SK-N-SH (cell line): Measurements from ENCODE around the gene TANGO6.

Source experiments
- CHD2 ChIP-seq: fragments of 150-350 bp; IDR thresholded peaks from 2 replicates; pipeline ENCODE4 v1.6.1; 2018; ENCODE audit warnings: low read length; ENCODE audit not compliant: partially characterized antibody
- EZH2phosphoT487 ChIP-seq: fragments of 200-600 bp; sonication (generic); IDR thresholded peaks from 2 replicates; pipeline ENCODE4 v1.6.1; 2017; ENCODE audit warnings: low read depth, mixed run types, mild to moderate bottlenecking, antibody characterized with exemption, moderate library complexity, borderline replicate concordance
- JUND ChIP-seq: IDR thresholded peaks from 2 replicates; pipeline ENCODE4 v1.4.0; 2012
- MEF2A ChIP-seq: IDR thresholded peaks from 2 replicates; pipeline ENCODE4 v1.4.0; 2012; ENCODE audit warnings: low read depth, borderline replicate concordance
- NRF1 ChIP-seq: IDR thresholded peaks from 2 replicates; pipeline ENCODE4 v1.6.1; 2012; ENCODE audit warnings: low read depth, mild to moderate bottlenecking, low read length
- POLR2AphosphoS5 ChIP-seq: IDR thresholded peaks from 2 replicates; pipeline ENCODE4 v1.6.1; 2012; ENCODE audit warnings: low read depth, low read length
- RCOR1 ChIP-seq: fragments of 150-350 bp; IDR thresholded peaks from 2 replicates; pipeline ENCODE4 v1.6.1; 2017; ENCODE audit warnings: antibody characterized with exemption, low read length
- RXRA ChIP-seq: IDR thresholded peaks from 2 replicates; pipeline ENCODE4 v1.4.0; 2012; ENCODE audit warnings: low read depth, mild to moderate bottlenecking, borderline replicate concordance
- TEAD4 ChIP-seq: IDR thresholded peaks from 2 replicates; pipeline ENCODE4 v1.4.0; 2012; ENCODE audit warnings: mild to moderate bottlenecking, borderline replicate concordance; ENCODE audit not compliant: insufficient read depth
- YY1 ChIP-seq: IDR thresholded peaks from 2 replicates; pipeline ENCODE4 v1.4.0; 2012; ENCODE audit warnings: low read depth, mild to moderate bottlenecking
- TF ChIP-seq, protein P1 (sequence below): fragments of 200-600 bp; sonication (generic); IDR thresholded peaks from 2 replicates; pipeline ENCODE4 v1.6.1; 2017; ENCODE audit warnings: antibody characterized with exemption, mild to moderate bottlenecking, moderate library complexity
- TF ChIP-seq, protein P2 (sequence below): IDR thresholded peaks from 2 replicates; pipeline ENCODE4 v1.6.1; 2012; ENCODE audit warnings: mild to moderate bottlenecking, low read depth, low read length, moderate library complexity

DNA sequence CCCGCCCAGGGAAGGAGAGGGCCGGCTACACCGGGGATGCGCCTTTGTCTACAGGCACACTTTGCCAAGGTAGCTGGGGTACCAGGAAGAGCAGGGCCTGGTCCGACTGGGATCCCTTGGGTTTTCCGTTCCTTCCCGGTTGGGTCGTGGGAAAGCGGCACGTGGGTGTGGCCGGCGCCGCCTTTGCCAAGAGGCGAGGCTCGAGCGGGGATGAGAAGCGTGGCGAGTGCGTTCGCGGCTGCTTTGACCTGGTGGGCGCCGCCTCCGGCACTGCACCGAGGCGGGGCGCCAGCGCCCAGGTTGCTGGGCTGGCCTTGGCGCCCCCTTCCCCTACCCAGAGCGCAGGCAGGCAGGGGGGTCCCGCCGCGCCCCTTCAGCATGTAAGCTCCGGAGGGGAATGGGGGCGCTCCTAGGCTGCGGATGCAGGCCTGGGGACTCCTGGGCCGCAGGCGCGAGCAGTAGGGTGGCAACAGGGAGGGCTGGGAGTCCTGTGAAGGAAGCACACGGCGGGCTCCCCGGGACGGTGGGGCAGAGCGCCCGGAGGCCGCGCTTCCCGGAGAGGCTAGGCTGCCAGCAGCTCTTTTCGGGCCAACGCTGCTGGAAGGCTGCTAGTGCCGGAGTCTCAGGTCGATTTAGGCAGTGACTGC is 264.1 kb downstream of the TANGO6 start:
- TF ChIP-seq YY1 = no peak
- no peak for TF ChIP-seq EZH2phosphoT487
- TF ChIP-seq JUND = no peak
- TF ChIP-seq POLR2AphosphoS5 = no peak
- TF ChIP-seq, protein P1, sequence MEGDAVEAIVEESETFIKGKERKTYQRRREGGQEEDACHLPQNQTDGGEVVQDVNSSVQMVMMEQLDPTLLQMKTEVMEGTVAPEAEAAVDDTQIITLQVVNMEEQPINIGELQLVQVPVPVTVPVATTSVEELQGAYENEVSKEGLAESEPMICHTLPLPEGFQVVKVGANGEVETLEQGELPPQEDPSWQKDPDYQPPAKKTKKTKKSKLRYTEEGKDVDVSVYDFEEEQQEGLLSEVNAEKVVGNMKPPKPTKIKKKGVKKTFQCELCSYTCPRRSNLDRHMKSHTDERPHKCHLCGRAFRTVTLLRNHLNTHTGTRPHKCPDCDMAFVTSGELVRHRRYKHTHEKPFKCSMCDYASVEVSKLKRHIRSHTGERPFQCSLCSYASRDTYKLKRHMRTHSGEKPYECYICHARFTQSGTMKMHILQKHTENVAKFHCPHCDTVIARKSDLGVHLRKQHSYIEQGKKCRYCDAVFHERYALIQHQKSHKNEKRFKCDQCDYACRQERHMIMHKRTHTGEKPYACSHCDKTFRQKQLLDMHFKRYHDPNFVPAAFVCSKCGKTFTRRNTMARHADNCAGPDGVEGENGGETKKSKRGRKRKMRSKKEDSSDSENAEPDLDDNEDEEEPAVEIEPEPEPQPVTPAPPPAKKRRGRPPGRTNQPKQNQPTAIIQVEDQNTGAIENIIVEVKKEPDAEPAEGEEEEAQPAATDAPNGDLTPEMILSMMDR = no peak
- no peak for TF ChIP-seq RCOR1
- TF ChIP-seq TEAD4 = no peak
- TF ChIP-seq, protein P2, sequence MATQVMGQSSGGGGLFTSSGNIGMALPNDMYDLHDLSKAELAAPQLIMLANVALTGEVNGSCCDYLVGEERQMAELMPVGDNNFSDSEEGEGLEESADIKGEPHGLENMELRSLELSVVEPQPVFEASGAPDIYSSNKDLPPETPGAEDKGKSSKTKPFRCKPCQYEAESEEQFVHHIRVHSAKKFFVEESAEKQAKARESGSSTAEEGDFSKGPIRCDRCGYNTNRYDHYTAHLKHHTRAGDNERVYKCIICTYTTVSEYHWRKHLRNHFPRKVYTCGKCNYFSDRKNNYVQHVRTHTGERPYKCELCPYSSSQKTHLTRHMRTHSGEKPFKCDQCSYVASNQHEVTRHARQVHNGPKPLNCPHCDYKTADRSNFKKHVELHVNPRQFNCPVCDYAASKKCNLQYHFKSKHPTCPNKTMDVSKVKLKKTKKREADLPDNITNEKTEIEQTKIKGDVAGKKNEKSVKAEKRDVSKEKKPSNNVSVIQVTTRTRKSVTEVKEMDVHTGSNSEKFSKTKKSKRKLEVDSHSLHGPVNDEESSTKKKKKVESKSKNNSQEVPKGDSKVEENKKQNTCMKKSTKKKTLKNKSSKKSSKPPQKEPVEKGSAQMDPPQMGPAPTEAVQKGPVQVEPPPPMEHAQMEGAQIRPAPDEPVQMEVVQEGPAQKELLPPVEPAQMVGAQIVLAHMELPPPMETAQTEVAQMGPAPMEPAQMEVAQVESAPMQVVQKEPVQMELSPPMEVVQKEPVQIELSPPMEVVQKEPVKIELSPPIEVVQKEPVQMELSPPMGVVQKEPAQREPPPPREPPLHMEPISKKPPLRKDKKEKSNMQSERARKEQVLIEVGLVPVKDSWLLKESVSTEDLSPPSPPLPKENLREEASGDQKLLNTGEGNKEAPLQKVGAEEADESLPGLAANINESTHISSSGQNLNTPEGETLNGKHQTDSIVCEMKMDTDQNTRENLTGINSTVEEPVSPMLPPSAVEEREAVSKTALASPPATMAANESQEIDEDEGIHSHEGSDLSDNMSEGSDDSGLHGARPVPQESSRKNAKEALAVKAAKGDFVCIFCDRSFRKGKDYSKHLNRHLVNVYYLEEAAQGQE = no peak
- no peak for TF ChIP-seq MEF2A
- TF ChIP-seq RXRA = no peak
- TF ChIP-seq CHD2 = no peak
- no peak for TF ChIP-seq NRF1
